ENCODE measurements around the gene SPACDR. TPM values are rescaled to one million over a fixed set of nuclear protein-coding genes. Genes with fewer than 3 reads are reported as not detected.

Gene SPACDR
- total RNA-seq, 1 experiment from 2014 or later, result not detected

- no peak overlapping the region for H2BK12ac ChIP-seq (ENCODE audit: insufficient read length, low read depth, low read length)
- H3K79me2 ChIP-seq (ENCODE audit: insufficient read depth, low read length), result no peaks in the 10 kb centered on the region
- no peak overlapping the region for H3K14ac ChIP-seq (ENCODE audit: insufficient read depth, low read length)
- no peaks in the 10 kb centered on the region for H3K4me1 ChIP-seq (ENCODE audit: insufficient read depth, low read length)
- H4K5ac ChIP-seq (ENCODE audit: insufficient read length, low read depth, low read length), result no peak overlapping the region
- H3K18ac ChIP-seq (ENCODE audit: insufficient read length, low read depth, low read length), result no peak overlapping the region
- peak; percentile 80 for DNase-seq
- no peak overlapping the region for H3K9ac ChIP-seq (ENCODE audit: extremely low read depth, insufficient read length, low read length)
- H3K4me2 ChIP-seq (ENCODE audit: insufficient read depth, insufficient read length, low read length), result peak overlapping the region; percentile 10
- no peak overlapping the region for H2AFZ ChIP-seq (ENCODE audit: low read length)
- no peak overlapping the region for H3K4ac ChIP-seq (ENCODE audit: low read depth, low read length)
- Mint-ChIP-seq H3K27me3 (ENCODE audit: low read depth) (peaks cover 7% of the 10 kb centered on the region), H3K27ac (no peak overlapping the region), H3K9me3 (no peaks in the 10 kb centered on the region), H3K4me1 (peaks cover 8 to 14% of the 10 kb centered on the region in 2 experiments; a peak in 3 of 4 replicates), H3K4me3 (0 out of 5 replicates have a peak overlapping the region, but pooled peaks of 1 of the 2 experiments have one; percentile 14), H3K36me3 (ENCODE audit: insufficient read depth in 1 of 3, low read depth in 3 of 3) (peaks cover 0 to 3% (median 0%) of the 10 kb centered on the region in 3 experiments; a peak in 1 of 7 replicates)
- H3K56ac ChIP-seq (ENCODE audit: insufficient read length, low read depth, low read length), result no peak overlapping the region
- no peak overlapping the region for H3K23ac ChIP-seq (ENCODE audit: insufficient read length, low read depth, low read length)
- H2BK5ac ChIP-seq (ENCODE audit: insufficient read length, low read length), result no peak overlapping the region
- no peak overlapping the region for H2BK20ac ChIP-seq (ENCODE audit: low read depth, low read length, poor library complexity, severe bottlenecking)
- H3K27ac ChIP-seq (ENCODE audit: insufficient read length, low read depth, low read length), result no peak overlapping the region
- H3T11ph ChIP-seq (ENCODE audit: low read length), result no peak overlapping the region
- H4K91ac ChIP-seq (ENCODE audit: insufficient read length, low read depth, low read length), result no peak overlapping the region
- no peaks in the 10 kb centered on the region for H3K79me1 ChIP-seq (ENCODE audit: insufficient read depth, low read depth, low read length, poor library complexity, severe bottlenecking)
- H3K9me3 ChIP-seq (ENCODE audit: control insufficient read depth, low read depth, low read length), result no peaks in the 10 kb centered on the region
- WGBS (ENCODE audit: extremely low coverage, insufficient read length, low lambda C conversion rate), result no CpG with 5 or more reads among the region's 17 CpGs
- H4K20me1 ChIP-seq (ENCODE audit: control insufficient read depth, insufficient read depth, insufficient read length), result peaks cover 4% of the 10 kb centered on the region
- H3K27me3 ChIP-seq (ENCODE audit: insufficient read depth, low read length), result no peaks in the 10 kb centered on the region
- no peaks in the 10 kb centered on the region for H3K23me2 ChIP-seq (ENCODE audit: insufficient read length, low read depth, low read length, poor library complexity, severe bottlenecking)
- TF ChIP-seq, protein P1, sequence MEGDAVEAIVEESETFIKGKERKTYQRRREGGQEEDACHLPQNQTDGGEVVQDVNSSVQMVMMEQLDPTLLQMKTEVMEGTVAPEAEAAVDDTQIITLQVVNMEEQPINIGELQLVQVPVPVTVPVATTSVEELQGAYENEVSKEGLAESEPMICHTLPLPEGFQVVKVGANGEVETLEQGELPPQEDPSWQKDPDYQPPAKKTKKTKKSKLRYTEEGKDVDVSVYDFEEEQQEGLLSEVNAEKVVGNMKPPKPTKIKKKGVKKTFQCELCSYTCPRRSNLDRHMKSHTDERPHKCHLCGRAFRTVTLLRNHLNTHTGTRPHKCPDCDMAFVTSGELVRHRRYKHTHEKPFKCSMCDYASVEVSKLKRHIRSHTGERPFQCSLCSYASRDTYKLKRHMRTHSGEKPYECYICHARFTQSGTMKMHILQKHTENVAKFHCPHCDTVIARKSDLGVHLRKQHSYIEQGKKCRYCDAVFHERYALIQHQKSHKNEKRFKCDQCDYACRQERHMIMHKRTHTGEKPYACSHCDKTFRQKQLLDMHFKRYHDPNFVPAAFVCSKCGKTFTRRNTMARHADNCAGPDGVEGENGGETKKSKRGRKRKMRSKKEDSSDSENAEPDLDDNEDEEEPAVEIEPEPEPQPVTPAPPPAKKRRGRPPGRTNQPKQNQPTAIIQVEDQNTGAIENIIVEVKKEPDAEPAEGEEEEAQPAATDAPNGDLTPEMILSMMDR (conservative IDR thresholded peaks at IDR 0.05), result peak; percentile 78
- H2BK120ac ChIP-seq (ENCODE audit: low read depth, low read length, poor library complexity, severe bottlenecking), result no peak overlapping the region
- no peak overlapping the region for H2AK5ac ChIP-seq (ENCODE audit: insufficient read length, low read length)
- H2BK15ac ChIP-seq (ENCODE audit: low read depth, low read length), result no peak overlapping the region
- no peak overlapping the region for H4K8ac ChIP-seq (replicated peaks; ENCODE audit: insufficient read length, low read depth, low read length)
Measured at GRCh38 chr7:100465702-100466311, 1.7 kb upstream of the SPACDR start.

Data from H9 (cell line).